Liver (tissue), 9 donors: Measurements from ENCODE around the gene UBASH3B. TPM values are rescaled to one million over a fixed set of nuclear protein-coding genes. Genes with fewer than 3 reads are reported as not detected.

Source experiments
- DNase-seq: peaks from one replicate; pipeline ENCODE4 v3.0.0-alpha.2; 2017; ENCODE audit warnings: low spot score
- H3K27ac ChIP-seq, 2 donors: one replicate each; pipeline ENCODE4 v1.7.0; 2013; ENCODE audit warnings: inconsistent platforms in 2 of 2, low read length in 2 of 2, control low read depth in 1 of 2, low read depth in 1 of 2, mild to moderate bottlenecking in 1 of 2
- H3K27me3 ChIP-seq, 4 donors: one replicate each; pipeline versions ENCODE4 v1.6.1 to v1.7.0; 2013; ENCODE audit warnings: low read length in 3 of 4, inconsistent platforms in 1 of 4, mild to moderate bottlenecking in 1 of 4, moderate library complexity in 1 of 4; ENCODE audit not compliant: control insufficient read depth in 4 of 4, insufficient read depth in 4 of 4
- H3K36me3 ChIP-seq, 4 donors: one replicate each; pipeline versions ENCODE4 v1.6.1 to v1.7.0; 2013; ENCODE audit warnings: low read length in 3 of 4, mild to moderate bottlenecking in 3 of 4, low read depth in 1 of 4, moderate library complexity in 1 of 4; ENCODE audit not compliant: control insufficient read depth in 4 of 4, insufficient read depth in 3 of 4
- H3K4me1 ChIP-seq, 4 donors: one replicate each; pipeline versions ENCODE4 v1.6.1 to v1.7.0; 2013; ENCODE audit warnings: low read length in 3 of 4, mild to moderate bottlenecking in 3 of 4, moderate library complexity in 1 of 4; ENCODE audit not compliant: control insufficient read depth in 4 of 4, insufficient read depth in 4 of 4
- H3K4me3 ChIP-seq, 3 donors: one replicate each; pipeline versions ENCODE4 v1.6.1 to v1.7.0; 2013; ENCODE audit warnings: low read length in 3 of 3, control low read depth in 1 of 3, low read depth in 1 of 3, mild to moderate bottlenecking in 1 of 3
- H3K9ac ChIP-seq, 2 donors: one replicate each; pipeline ENCODE4 v1.7.0; 2013; ENCODE audit warnings: low read length in 2 of 2, mild to moderate bottlenecking in 2 of 2, moderate library complexity in 2 of 2, control low read depth in 1 of 2, low read depth in 1 of 2
- H3K9me3 ChIP-seq, 4 donors: one replicate each; pipeline versions ENCODE4 v1.6.1 to v1.7.0; 2013; ENCODE audit warnings: low read length in 3 of 4; ENCODE audit not compliant: control insufficient read depth in 4 of 4
- ATF3 ChIP-seq: IDR thresholded peaks from 2 replicates; pipeline ENCODE4 v1.6.1; 2016; ENCODE audit warnings: antibody characterized with exemption
- CTCF ChIP-seq: fragments of 150-350 bp; IDR thresholded peaks from 2 replicates; pipeline ENCODE4 v1.5.1; 2017; ENCODE audit warnings: improper control_type of control experiment, low read depth, low read length; ENCODE audit not compliant: missing input control
- EGR1 ChIP-seq, 2 donors: IDR thresholded peaks; 2 replicates each; pipeline ENCODE4 v1.6.1; 2016 to 2018; ENCODE audit warnings: antibody characterized with exemption in 2 of 2, low read depth in 2 of 2
- FOXA1 ChIP-seq: IDR thresholded peaks from 2 replicates; pipeline ENCODE4 v1.6.1; 2016; ENCODE audit warnings: antibody characterized with exemption
- FOXA2 ChIP-seq: IDR thresholded peaks from 2 replicates; pipeline ENCODE4 v1.6.1; 2016; ENCODE audit warnings: antibody characterized with exemption
- GABPA ChIP-seq, 2 donors: IDR thresholded peaks in 1 of 2; conservative IDR thresholded peaks in 1 of 2; 2 replicates each; pipeline ENCODE4 v1.6.1; 2016; ENCODE audit warnings: antibody characterized with exemption in 2 of 2, mild to moderate bottlenecking in 1 of 2, moderate library complexity in 1 of 2
- HNF4A ChIP-seq, 2 donors: conservative IDR thresholded peaks; 2 replicates each; pipeline ENCODE4 v1.6.1; 2016; ENCODE audit warnings: antibody characterized with exemption in 2 of 2, mild to moderate bottlenecking in 2 of 2
- HNF4G ChIP-seq: IDR thresholded peaks from 2 replicates; pipeline ENCODE4 v1.6.1; 2016; ENCODE audit warnings: antibody characterized with exemption
- JUND ChIP-seq, 2 donors: IDR thresholded peaks; 2 replicates each; pipeline ENCODE4 v1.6.1; 2016; ENCODE audit warnings: antibody characterized with exemption in 2 of 2
- MAX ChIP-seq: IDR thresholded peaks from 2 replicates; pipeline ENCODE4 v1.6.1; 2016; ENCODE audit warnings: antibody characterized with exemption
- NR2F2 ChIP-seq: IDR thresholded peaks from 2 replicates; pipeline ENCODE4 v1.6.1; 2016; ENCODE audit warnings: antibody characterized with exemption
- RAD21 ChIP-seq, 2 donors: IDR thresholded peaks; 2 replicates each; pipeline ENCODE4 v1.6.1; 2016; ENCODE audit warnings: antibody characterized with exemption in 2 of 2, mild to moderate bottlenecking in 2 of 2
- REST ChIP-seq: IDR thresholded peaks from 2 replicates; pipeline ENCODE4 v1.6.1; 2016; ENCODE audit warnings: antibody characterized with exemption, mild to moderate bottlenecking
- RXRA ChIP-seq, 2 donors: IDR thresholded peaks; 2 replicates each; pipeline ENCODE4 v1.6.1; 2017 to 2018; ENCODE audit warnings: antibody characterized with exemption in 2 of 2, mild to moderate bottlenecking in 1 of 2
- SP1 ChIP-seq: IDR thresholded peaks from 2 replicates; pipeline ENCODE4 v1.6.1; 2018; ENCODE audit warnings: antibody characterized with exemption, mild to moderate bottlenecking
- TAF1 ChIP-seq: conservative IDR thresholded peaks from 2 replicates; pipeline ENCODE4 v1.6.1; 2016; ENCODE audit warnings: antibody characterized with exemption, mild to moderate bottlenecking
- YY1 ChIP-seq: IDR thresholded peaks from 2 replicates; pipeline ENCODE4 v1.6.1; 2016; ENCODE audit warnings: antibody characterized with exemption, mild to moderate bottlenecking
- ZBTB33 ChIP-seq: IDR thresholded peaks from 2 replicates; pipeline ENCODE4 v1.6.1; 2016; ENCODE audit warnings: antibody characterized with exemption
- WGBS: extraction: QIAGEN DNeasy Blood & Tissue Kit; methylation state at CpG from one replicate; pipeline ENCODE4 v1.1.7; 2013; 5-methylcytosine and 5-hydroxymethylcytosine counted together
- polyA plus RNA-seq, 2 donors: library from polyadenylated mRNA; stranded (reverse) in 1 of 2; unstranded in 1 of 2; fragments of 200-250 nt in 1 of 2; fragments of >200 nt in 1 of 2; fragmentation: Nextera tagmentation in 1 of 2; extraction: Ambion mirVana in 1 of 2; gene quantifications; one replicate each; pipeline versions ENCODE4 v1.2.1 to v1.2.3, GENCODE V29; 2013 to 2015
- total RNA-seq, 2 donors: library from RNA; depleted of rRNA; stranded (reverse); fragments of >200 nt; gene quantifications; one replicate each; pipeline ENCODE4 v1.2.3, GENCODE V29; 2014
- donor health status: healthy.
- donor health status: healthy.
- donor health status: healthy.
- donor health status: healthy.
- donor health status: healthy.

The UBASH3B gene
- total and polyA plus RNA-seq, 4 donors, result 0.48 to 5.5 (median 2.5) TPM

- Histone ChIP-seq H3K27ac (no peak overlapping the region), H3K27me3 (no peaks in the 10 kb centered on the region), H3K4me1 (no peaks in the 10 kb centered on the region), H3K9me3 (peaks cover 0 to 3% (median 0%) of the 10 kb centered on the region in 4 donors), H3K9ac (no peak overlapping the region), H3K4me3 (no peak overlapping the region), H3K36me3 (no peaks in the 10 kb centered on the region)
- TF ChIP-seq HNF4G (no peak), YY1 (no peak), MAX (no peak), ZBTB33 (no peak), RXRA (IDR thresholded peaks at IDR 0.05) (no peak), HNF4A (conservative IDR thresholded peaks at IDR 0.05) (no peak), GABPA (IDR thresholded peaks at IDR 0.05 in 1 of 2, conservative IDR thresholded peaks at IDR 0.05 in 1 of 2) (no peak), TAF1 (no peak), ATF3 (no peak), REST (no peak), NR2F2 (no peak), EGR1 (IDR thresholded peaks at IDR 0.05; ENCODE audit: low read depth in 2 of 2) (no peak), FOXA2 (no peak), RAD21 (IDR thresholded peaks at IDR 0.05) (no peak), CTCF (no peak), SP1 (no peak), FOXA1 (no peak), JUND (IDR thresholded peaks at IDR 0.05) (no peak)
- no peak for DNase-seq
- 61% methylated on average over 4 of the region's 4 CpGs for WGBS
These were observed 38.8 kb upstream of the UBASH3B start for GRCh38 chr11:122616718-122617117.
